ENCODE results near the gene HIBCH.

- TF ChIP-seq EZH2 (IDR thresholded peaks at IDR 0.05) (no peak), CTCF (IDR thresholded peaks at IDR 0.05) (no peak)
Measured at GRCh38 chr2:190283783-190284182, 35.8 kb downstream of the HIBCH start.
